Common myeloid progenitor, CD34-positive (primary cell): ENCODE data around the gene C12orf76.

Experiments used
- CTCF ChIA-PET: fragments of 350-600 bp; sonication (Branson Sonifier 250); formaldehyde crosslinking; loops from one replicate; lab custom pipeline; 2021; ENCODE audit warnings: antibody characterized with exemption; lab: Charles Lee
- POLR2A ChIA-PET: fragments of 350-600 bp; sonication (Branson Sonifier 250); formaldehyde crosslinking; loops from one replicate; lab custom pipeline; 2021; ENCODE audit warnings: antibody characterized with exemption; lab: Charles Lee
- DNase-seq, 3 donors: peaks; one replicate each; pipeline versions ENCODE4 v3.0.0 to v3.0.0-alpha.2; 2013
- H3K27ac ChIP-seq, 2 experiments: 1 replicate in 1 of 2; 2 replicates in 1 of 2; pipeline ENCODE4 v1.7.0; 2013; ENCODE audit warnings: inconsistent platforms in 2 of 2, low read length in 2 of 2, mild to moderate bottlenecking in 2 of 2, low read depth in 1 of 2, moderate library complexity in 1 of 2; ENCODE audit not compliant: severe bottlenecking in 2 of 2, insufficient read depth in 1 of 2, poor library complexity in 1 of 2
- H3K27me3 ChIP-seq, 5 experiments: replicated peaks in 2 of 5; 1 replicate in 3 of 5; 2 replicates in 2 of 5; pipeline versions ENCODE4 v1.6.1 to v1.7.0; 2013; ENCODE audit warnings: low read length in 4 of 5, mild to moderate bottlenecking in 2 of 5, moderate library complexity in 2 of 5, inconsistent platforms in 1 of 5; ENCODE audit not compliant: insufficient read depth in 5 of 5, control insufficient read depth in 4 of 5
- H3K36me3 ChIP-seq, 4 experiments: 1 replicate in 2 of 4; 2 replicates in 2 of 4; pipeline versions ENCODE4 v1.6.1 to v1.7.0; 2013; ENCODE audit warnings: low read length in 3 of 4, control low read depth in 1 of 4, mild to moderate bottlenecking in 1 of 4; ENCODE audit not compliant: control insufficient read depth in 4 of 4, insufficient read depth in 4 of 4
- H3K4me1 ChIP-seq, 4 experiments: 1 replicate in 3 of 4; 2 replicates in 1 of 4; pipeline versions ENCODE4 v1.6.1 to v1.7.1; 2013; ENCODE audit warnings: low read length in 3 of 4, mild to moderate bottlenecking in 3 of 4, control low read depth in 1 of 4, inconsistent platforms in 1 of 4, moderate library complexity in 1 of 4; ENCODE audit not compliant: control insufficient read depth in 4 of 4, insufficient read depth in 4 of 4; ENCODE audit errors: control extremely low read depth in 1 of 4
- H3K4me3 ChIP-seq, 7 experiments: 1 replicate in 4 of 7; 2 replicates in 3 of 7; pipeline versions ENCODE4 v1.5.1 to v1.7.0; 2013; ENCODE audit warnings: mild to moderate bottlenecking in 7 of 7, low read length in 6 of 7, moderate library complexity in 6 of 7, inconsistent platforms in 2 of 7, low read depth in 2 of 7, control low read depth in 1 of 7; ENCODE audit not compliant: insufficient read depth in 4 of 7, control insufficient read depth in 1 of 7; ENCODE audit errors: extremely low read depth in 1 of 7
- H3K9me3 ChIP-seq, 5 experiments: 1 replicate in 4 of 5; 2 replicates in 1 of 5; pipeline versions ENCODE4 v1.6.1 to v1.7.1; 2013; ENCODE audit warnings: low read length in 4 of 5, mild to moderate bottlenecking in 2 of 5, inconsistent platforms in 1 of 5, low read depth in 1 of 5, moderate library complexity in 1 of 5; ENCODE audit not compliant: control insufficient read depth in 4 of 5, insufficient read depth in 2 of 5; ENCODE audit errors: control extremely low read depth in 1 of 5
- WGBS: methylation state at CpG from one replicate; pipeline ENCODE4 v1.1.5; 2013; ENCODE audit not compliant: insufficient coverage; 5-methylcytosine and 5-hydroxymethylcytosine counted together

C12orf76 gene

DNA sequence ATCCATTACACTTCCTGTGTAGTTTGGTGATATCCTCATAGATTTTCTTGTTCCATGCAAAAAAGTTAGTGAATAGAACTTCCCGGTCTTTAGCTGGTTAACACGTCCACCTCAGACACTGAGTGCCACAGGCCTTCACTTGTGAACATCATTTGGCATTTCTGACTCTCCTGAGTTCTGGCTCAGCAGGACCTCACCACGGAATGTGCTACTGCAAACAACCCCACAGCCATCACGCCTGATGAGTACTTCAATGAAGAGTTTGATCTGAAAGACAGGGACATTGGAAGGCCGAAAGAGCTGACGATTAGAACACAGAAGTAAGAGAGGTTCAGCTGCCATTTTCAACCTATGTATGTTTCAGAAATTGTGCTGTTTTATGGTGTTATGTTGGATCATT is 20.0 kb downstream of the C12orf76 start:
- 90% methylated on average over 4 of the region's 6 CpGs for WGBS
- Histone ChIP-seq H3K27ac (no peak overlapping the region), H3K4me1 (peaks cover 0 to 5% (median 3%) of the 10 kb centered on the region in 4 experiments), H3K9me3 (no peaks in the 10 kb centered on the region), H3K4me3 (no peak overlapping the region), H3K27me3 (no peaks in the 10 kb centered on the region), H3K36me3 (peaks cover 24 to 63% (median 50%) of the 10 kb centered on the region in 4 experiments)
- ChIA-PET POLR2A (interaction anchor here (0.6 kb wide), 1 partner anchor 8 kb away, joined by 3 read pairs; no protein-coding TSS in a partner anchor), CTCF (interaction anchor here (0.9 to 1.5 kb wide), 4 partner anchors 9 to 31 kb away, joined by 3 to 4 read pairs (median 3); no protein-coding TSS in a partner anchor)
- no peak for DNase-seq

DNA sequence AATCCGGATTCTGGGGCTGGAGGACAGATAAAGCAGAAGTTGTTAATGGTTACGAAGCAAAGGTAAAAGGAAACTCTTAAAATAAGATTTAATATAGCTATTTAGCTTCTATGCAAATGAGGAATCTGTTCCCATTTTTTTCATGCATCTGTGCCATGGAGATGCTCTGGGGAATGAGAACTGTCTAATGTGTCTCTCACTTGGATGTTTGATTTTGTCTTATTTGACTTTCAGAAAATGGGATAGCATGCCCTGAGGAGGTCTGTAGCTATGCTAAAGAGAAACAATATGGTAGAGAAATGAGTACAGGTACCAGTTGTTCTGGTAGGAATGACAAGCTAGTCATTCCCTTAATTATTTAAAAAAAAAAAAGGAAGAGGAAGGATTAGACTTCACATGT is 24.3 kb downstream of the C12orf76 start:
- WGBS = 50% methylated on average over 1 of the region's 2 CpGs
- POLR2A ChIA-PET = no interaction called here
- peaks cover 37 to 77% (median 58%) of the 10 kb centered on the region in 4 experiments for H3K36me3 ChIP-seq
- CTCF ChIA-PET = interaction anchor here (0.6 to 2.1 kb wide), 6 partner anchors 12 to 407 kb away, joined by 3 to 13 read pairs (median 3); no protein-coding TSS in a partner anchor
- H3K4me3 ChIP-seq = no peak overlapping the region
- peaks cover 0 to 10% (median 5%) of the 10 kb centered on the region in 4 experiments for H3K4me1 ChIP-seq
- H3K9me3 ChIP-seq = no peaks in the 10 kb centered on the region
- H3K27me3 ChIP-seq = no peaks in the 10 kb centered on the region
- H3K27ac ChIP-seq = no peak overlapping the region
- DNase-seq = no peak

DNA sequence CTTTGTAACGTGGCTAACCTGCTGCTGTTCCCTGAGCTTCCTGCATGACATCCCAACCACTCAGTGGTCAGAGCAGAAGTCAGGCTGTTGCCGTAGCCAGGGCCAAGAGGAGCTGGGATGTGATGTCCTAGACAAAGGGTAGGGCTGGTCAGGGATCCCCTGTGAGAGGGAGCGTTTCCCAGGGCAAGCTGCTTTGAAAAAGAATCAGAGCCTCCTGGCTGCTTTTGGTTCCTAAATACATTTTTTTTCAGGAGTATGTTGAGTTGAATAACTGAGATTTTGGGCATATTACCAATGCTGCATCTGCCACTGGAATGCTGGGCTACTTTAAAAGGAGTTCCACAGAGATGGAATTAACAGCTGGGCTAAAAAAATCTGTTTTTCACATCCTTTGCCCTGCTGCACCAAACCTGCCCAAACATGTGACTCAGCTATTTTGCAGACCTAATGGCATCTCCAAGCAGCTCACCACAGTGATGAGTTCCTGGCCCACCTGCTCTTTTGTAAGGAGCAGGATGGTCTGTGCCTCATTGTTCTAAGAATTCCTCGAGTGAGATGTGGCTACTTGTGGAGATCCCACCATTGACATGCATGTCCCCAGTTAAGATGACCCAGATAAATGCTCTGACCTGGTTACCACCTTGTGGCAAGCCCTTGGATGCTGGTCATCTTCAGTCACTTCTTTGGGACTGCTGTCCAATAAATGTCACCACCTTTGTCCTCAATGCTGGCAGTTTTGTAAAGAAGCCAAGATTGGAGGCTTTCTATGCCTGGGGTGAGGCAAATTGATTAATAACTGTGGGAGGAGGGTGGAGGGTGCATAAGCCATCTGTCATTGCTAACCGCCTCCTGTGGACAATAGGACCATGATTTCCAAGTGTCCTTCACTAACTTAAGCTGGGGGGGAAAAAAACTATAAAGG is 25.0 kb downstream of the C12orf76 start:
- peak in 1 of 3 donors; percentile 32 for DNase-seq
- Histone ChIP-seq H3K36me3 (peaks cover 40 to 79% (median 61%) of the 10 kb centered on the region in 4 experiments), H3K27me3 (no peaks in the 10 kb centered on the region), H3K27ac (no peak overlapping the region), H3K4me1 (peaks cover 0 to 10% (median 5%) of the 10 kb centered on the region in 4 experiments), H3K9me3 (no peaks in the 10 kb centered on the region), H3K4me3 (no peak overlapping the region)
- ChIA-PET CTCF (interaction anchor here (1.0 to 2.1 kb wide), 10 partner anchors 8 to 317 kb away, joined by 3 to 13 read pairs (median 3); no protein-coding TSS in a partner anchor), POLR2A (no interaction called here)
- WGBS = 78% methylated on average over 3 of the region's 5 CpGs

DNA sequence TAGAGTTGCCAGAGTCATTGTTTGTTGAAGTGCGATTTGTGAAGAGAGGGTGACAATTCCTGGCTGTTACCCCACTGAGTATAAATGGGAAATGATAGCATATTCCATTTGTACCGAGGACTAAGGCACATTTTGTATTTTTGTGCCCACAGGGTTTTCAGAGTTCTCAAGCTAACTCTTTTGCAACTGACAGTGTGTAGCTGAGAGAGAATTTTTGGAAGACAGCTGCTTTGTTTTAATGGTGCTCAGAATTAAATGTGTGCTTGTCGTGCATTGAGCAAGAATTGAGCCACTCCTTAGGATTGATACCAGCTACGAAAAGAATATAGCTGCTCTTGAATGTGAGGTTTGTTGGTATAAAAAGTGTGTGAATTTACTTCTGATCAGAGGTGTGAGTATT is 27.4 kb downstream of the C12orf76 start:
- no peak overlapping the region for H3K4me3 ChIP-seq
- CTCF ChIA-PET = interaction anchor here (1.0 to 2.1 kb wide), 3 partner anchors 10 to 38 kb away, joined by 3 to 5 read pairs (median 4); no protein-coding TSS in a partner anchor
- WGBS = 100% methylated on average over 1 of the region's 4 CpGs
- no peak overlapping the region for H3K27ac ChIP-seq
- POLR2A ChIA-PET = interaction anchor here (0.6 to 1.6 kb wide), 3 partner anchors 22 to 1463 kb away, joined by 3 to 7 read pairs (median 4); partner anchors contain the start of gene ANKRD13A
- H3K4me1 ChIP-seq = peaks cover 0 to 10% (median 5%) of the 10 kb centered on the region in 4 experiments
- no peaks in the 10 kb centered on the region for H3K27me3 ChIP-seq
- H3K9me3 ChIP-seq = no peaks in the 10 kb centered on the region
- no peak for DNase-seq
- H3K36me3 ChIP-seq = peaks cover 40 to 76% (median 59%) of the 10 kb centered on the region in 4 experiments

DNA sequence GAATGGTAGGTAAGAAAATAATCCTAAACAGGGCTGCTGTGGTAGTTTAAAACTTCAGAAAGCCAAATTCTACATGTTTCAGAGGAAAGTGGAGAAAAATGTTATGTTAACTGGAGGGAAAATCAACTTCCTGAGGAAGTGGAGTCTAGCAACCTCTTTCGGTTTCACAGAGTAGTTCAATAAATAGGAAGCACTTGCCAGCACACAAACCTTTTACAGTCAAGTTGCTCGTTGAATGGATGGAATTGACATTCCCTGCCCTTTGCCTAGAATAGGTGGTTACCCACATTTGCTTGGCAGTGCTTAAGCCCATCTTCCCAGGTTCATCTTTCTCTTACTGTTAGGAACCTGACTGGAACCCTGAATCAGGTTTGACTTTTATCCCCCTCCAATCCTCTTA is 33.2 kb downstream of the C12orf76 start:
- peak; percentile 50 to 73 (median 70) for DNase-seq
- ChIA-PET CTCF (no interaction called here), POLR2A (no interaction called here)
- H3K4me3 ChIP-seq = peak overlapping the region in 2 of 7 experiments; percentile 31 to 45
- H3K36me3 ChIP-seq = peaks cover 32 to 55% (median 40%) of the 10 kb centered on the region in 4 experiments
- H3K4me1 ChIP-seq = peaks cover 7 to 19% (median 13%) of the 10 kb centered on the region in 4 experiments
- no peaks in the 10 kb centered on the region for H3K27me3 ChIP-seq
- peak overlapping the region; percentile 27 to 54 for H3K27ac ChIP-seq
- 0% methylated on average over 2 of the region's 2 CpGs for WGBS
- H3K9me3 ChIP-seq = no peaks in the 10 kb centered on the region

DNA sequence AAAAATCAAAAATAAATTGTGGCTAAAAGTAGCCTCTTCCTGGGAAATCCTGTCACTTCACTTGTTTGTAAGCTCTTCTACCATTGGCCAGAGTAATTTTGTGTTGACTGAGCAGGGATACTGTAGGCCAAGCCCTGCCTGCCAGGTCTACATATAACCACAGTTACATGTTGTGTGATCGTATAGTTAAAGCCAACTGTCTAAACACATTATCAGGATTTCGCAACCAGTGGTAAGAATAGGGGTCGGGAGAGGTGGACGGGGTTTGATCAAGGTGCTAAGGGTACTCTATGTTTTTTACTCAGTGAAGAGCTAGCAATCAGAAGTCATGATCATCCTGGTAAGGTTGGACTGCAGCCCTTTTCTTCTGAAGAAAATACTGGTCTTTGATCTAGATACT is 35.7 kb downstream of the C12orf76 start:
- Histone ChIP-seq H3K4me3 (no peak overlapping the region), H3K4me1 (peaks cover 7 to 19% (median 13%) of the 10 kb centered on the region in 4 experiments), H3K9me3 (no peaks in the 10 kb centered on the region), H3K27ac (peak overlapping the region in 1 of 2 experiments; percentile 9), H3K27me3 (no peaks in the 10 kb centered on the region), H3K36me3 (peaks cover 12 to 31% (median 21%) of the 10 kb centered on the region in 4 experiments)
- ChIA-PET CTCF (interaction anchor here (0.7 to 1.6 kb wide), 5 partner anchors 9 to 76 kb away, joined by 3 to 4 read pairs (median 3); no protein-coding TSS in a partner anchor), POLR2A (interaction anchor here (0.6 to 0.8 kb wide), 2 partner anchors 18 to 143 kb away, joined by 3 to 4 read pairs; no protein-coding TSS in a partner anchor)
- 96% methylated on average over 4 of the region's 4 CpGs for WGBS
- DNase-seq = no peak
